Testis (tissue), 2 donors: ENCODE measurements around the gene ITPKB.

ENCODE experiments used
- POLR2A ChIP-seq: fragments of 450-650 bp; IDR thresholded peaks from one replicate; pipeline ENCODE4 v1.6.1; 2017; ENCODE audit warnings: antibody characterized with exemption, mild to moderate bottlenecking, moderate library complexity
- TF ChIP-seq, protein P1 (sequence below), 3 experiments: fragments of 450-650 bp in 2 of 3; fragments of 200-600 bp in 1 of 3; sonication (generic) in 1 of 3; IDR thresholded peaks; one replicate each; pipeline ENCODE4 v1.5.1; 2016 to 2019; ENCODE audit warnings: antibody characterized with exemption in 3 of 3, mild to moderate bottlenecking in 2 of 3, moderate library complexity in 1 of 3

DNA sequence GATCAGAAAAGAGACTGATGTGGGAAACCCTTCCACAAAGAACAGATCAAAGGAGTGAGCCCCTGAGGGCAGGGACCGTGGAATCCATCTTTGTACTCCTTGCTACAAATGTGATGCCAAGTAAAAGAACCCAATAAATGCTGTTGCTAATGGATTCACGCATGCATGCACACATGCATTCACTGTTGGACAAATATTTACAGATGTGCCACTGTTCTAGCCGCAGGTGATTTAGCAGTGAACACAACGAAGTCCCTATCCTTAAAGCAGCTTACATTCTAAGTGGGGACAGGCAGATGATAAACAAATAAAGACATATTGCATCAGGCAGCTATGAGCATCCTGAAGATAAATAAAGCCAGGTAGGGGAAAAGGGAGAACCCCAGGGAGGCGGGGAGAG is 67.8 kb downstream of the ITPKB start:
- TF ChIP-seq, protein P1, sequence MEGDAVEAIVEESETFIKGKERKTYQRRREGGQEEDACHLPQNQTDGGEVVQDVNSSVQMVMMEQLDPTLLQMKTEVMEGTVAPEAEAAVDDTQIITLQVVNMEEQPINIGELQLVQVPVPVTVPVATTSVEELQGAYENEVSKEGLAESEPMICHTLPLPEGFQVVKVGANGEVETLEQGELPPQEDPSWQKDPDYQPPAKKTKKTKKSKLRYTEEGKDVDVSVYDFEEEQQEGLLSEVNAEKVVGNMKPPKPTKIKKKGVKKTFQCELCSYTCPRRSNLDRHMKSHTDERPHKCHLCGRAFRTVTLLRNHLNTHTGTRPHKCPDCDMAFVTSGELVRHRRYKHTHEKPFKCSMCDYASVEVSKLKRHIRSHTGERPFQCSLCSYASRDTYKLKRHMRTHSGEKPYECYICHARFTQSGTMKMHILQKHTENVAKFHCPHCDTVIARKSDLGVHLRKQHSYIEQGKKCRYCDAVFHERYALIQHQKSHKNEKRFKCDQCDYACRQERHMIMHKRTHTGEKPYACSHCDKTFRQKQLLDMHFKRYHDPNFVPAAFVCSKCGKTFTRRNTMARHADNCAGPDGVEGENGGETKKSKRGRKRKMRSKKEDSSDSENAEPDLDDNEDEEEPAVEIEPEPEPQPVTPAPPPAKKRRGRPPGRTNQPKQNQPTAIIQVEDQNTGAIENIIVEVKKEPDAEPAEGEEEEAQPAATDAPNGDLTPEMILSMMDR (IDR thresholded peaks at IDR 0.05): no peak
- TF ChIP-seq POLR2A: no peak
